Liver (tissue), 3 donors: Measurements from ENCODE around the gene IQCH.

Experiments
- ATF3 ChIP-seq: IDR thresholded peaks from 2 replicates; pipeline ENCODE4 v1.6.1; 2016; ENCODE audit warnings: antibody characterized with exemption
- CTCF ChIP-seq: fragments of 150-350 bp; IDR thresholded peaks from 2 replicates; pipeline ENCODE4 v1.5.1; 2017; ENCODE audit warnings: improper control_type of control experiment, low read depth, low read length; ENCODE audit not compliant: missing input control
- JUND ChIP-seq, 2 donors: IDR thresholded peaks; 2 replicates each; pipeline ENCODE4 v1.6.1; 2016; ENCODE audit warnings: antibody characterized with exemption in 2 of 2
- MAX ChIP-seq: IDR thresholded peaks from 2 replicates; pipeline ENCODE4 v1.6.1; 2016; ENCODE audit warnings: antibody characterized with exemption
- RAD21 ChIP-seq, 2 donors: IDR thresholded peaks; 2 replicates each; pipeline ENCODE4 v1.6.1; 2016; ENCODE audit warnings: antibody characterized with exemption in 2 of 2, mild to moderate bottlenecking in 2 of 2
- TAF1 ChIP-seq: conservative IDR thresholded peaks from 2 replicates; pipeline ENCODE4 v1.6.1; 2016; ENCODE audit warnings: antibody characterized with exemption, mild to moderate bottlenecking
- donor health status: healthy.
- donor health status: healthy.

- TF ChIP-seq CTCF (no peak), ATF3 (no peak), TAF1 (no peak), JUND (IDR thresholded peaks at IDR 0.05) (no peak), RAD21 (IDR thresholded peaks at IDR 0.05) (no peak), MAX (no peak)
Observed at GRCh38 chr15:67259806-67260205, 5.2 kb downstream of the IQCH start.
